IPS-18a (cell line): ENCODE measurements around the gene MYO5B.
"Not testable (repeated sequence)": the region's sequence is repeated elsewhere in the genome, so short reads cannot be mapped to it uniquely, and the experiment has no call there.

Experiments used
- H3K27ac ChIP-seq: one replicate; pipeline ENCODE4 v1.5.1; 2013; ENCODE audit warnings: low read length
- H3K27me3 ChIP-seq: one replicate; pipeline ENCODE4 v1.6.1; 2013; ENCODE audit warnings: mild to moderate bottlenecking, low read length; ENCODE audit not compliant: control insufficient read depth, insufficient read depth
- H3K36me3 ChIP-seq: one replicate; pipeline ENCODE4 v1.6.1; 2013; ENCODE audit warnings: low read depth, low read length; ENCODE audit not compliant: control insufficient read depth
- H3K4me1 ChIP-seq: one replicate; pipeline ENCODE4 v1.6.1; 2013; ENCODE audit warnings: low read depth, low read length; ENCODE audit not compliant: control insufficient read depth
- H3K4me3 ChIP-seq: one replicate; pipeline ENCODE4 v1.5.1; 2013; ENCODE audit warnings: low read length
- H3K9ac ChIP-seq: one replicate; pipeline ENCODE4 v1.6.1; 2013; ENCODE audit warnings: mild to moderate bottlenecking, low read length, moderate library complexity
- H3K9me3 ChIP-seq: one replicate; pipeline ENCODE4 v1.6.1; 2013; ENCODE audit warnings: low read depth, low read length; ENCODE audit not compliant: control insufficient read depth

The MYO5B gene

GRCh38 chr18:49811151-49811938 is 383.6 kb downstream of the MYO5B start:
- peaks cover 8% of the 10 kb centered on the region for H3K9me3 ChIP-seq
- H3K27ac ChIP-seq = no peak overlapping the region
- peak overlapping the region; percentile 19 for H3K4me3 ChIP-seq
- peaks cover 18% of the 10 kb centered on the region for H3K4me1 ChIP-seq
- H3K36me3 ChIP-seq = peaks cover 4% of the 10 kb centered on the region
- H3K9ac ChIP-seq = peak overlapping the region; percentile 13
- no peaks in the 10 kb centered on the region for H3K27me3 ChIP-seq

GRCh38 chr18:49808553-49809191 is 386.3 kb downstream of the MYO5B start:
- H3K36me3 ChIP-seq, H3K9ac ChIP-seq, H3K27me3 ChIP-seq, H3K4me3 ChIP-seq, H3K9me3 ChIP-seq, H3K27ac ChIP-seq: not testable (repeated sequence)
- peaks cover 18% of the 10 kb centered on the region for H3K4me1 ChIP-seq

GRCh38 chr18:49804096-49804495 is 390.9 kb downstream of the MYO5B start:
- H3K36me3 ChIP-seq = peaks cover 5% of the 10 kb centered on the region
- H3K27me3 ChIP-seq = no peaks in the 10 kb centered on the region
- no peaks in the 10 kb centered on the region for H3K4me1 ChIP-seq
- H3K9ac ChIP-seq = no peak overlapping the region
- H3K4me3 ChIP-seq = no peak overlapping the region
- no peak overlapping the region for H3K27ac ChIP-seq
- no peaks in the 10 kb centered on the region for H3K9me3 ChIP-seq

GRCh38 chr18:49802623-49803022 is 392.3 kb downstream of the MYO5B start:
- H3K27ac ChIP-seq = no peak overlapping the region
- H3K4me1 ChIP-seq = peaks cover 10% of the 10 kb centered on the region
- no peaks in the 10 kb centered on the region for H3K27me3 ChIP-seq
- H3K4me3 ChIP-seq = no peak overlapping the region
- H3K36me3 ChIP-seq = peaks cover 8% of the 10 kb centered on the region
- no peak overlapping the region for H3K9ac ChIP-seq
- H3K9me3 ChIP-seq = no peaks in the 10 kb centered on the region

GRCh38 chr18:49800491-49800890 is 394.5 kb downstream of the MYO5B start:
- H3K4me1 ChIP-seq, H3K27me3 ChIP-seq, H3K27ac ChIP-seq, H3K4me3 ChIP-seq, H3K9me3 ChIP-seq, H3K9ac ChIP-seq: not testable (repeated sequence)
- H3K36me3 ChIP-seq = peaks cover 28% of the 10 kb centered on the region

- not testable (repeated sequence) for H3K9me3 ChIP-seq, H3K27ac ChIP-seq, H3K27me3 ChIP-seq, H3K9ac ChIP-seq, H3K4me3 ChIP-seq, H3K4me1 ChIP-seq
- H3K36me3 ChIP-seq = peaks cover 34% of the 10 kb centered on the region
Observed at GRCh38 chr18:49799806-49800205, 395.1 kb downstream of the MYO5B start.

GRCh38 chr18:49798001-49798400 is 396.9 kb downstream of the MYO5B start:
- no peak overlapping the region for H3K27ac ChIP-seq
- H3K4me3 ChIP-seq = no peak overlapping the region
- no peaks in the 10 kb centered on the region for H3K27me3 ChIP-seq
- peaks cover 51% of the 10 kb centered on the region for H3K36me3 ChIP-seq
- H3K9me3 ChIP-seq = no peaks in the 10 kb centered on the region
- peaks cover 10% of the 10 kb centered on the region for H3K4me1 ChIP-seq
- H3K9ac ChIP-seq = no peak overlapping the region

GRCh38 chr18:49795612-49796552 is 399.1 kb downstream of the MYO5B start:
- Histone ChIP-seq H3K4me1 (peaks cover 10% of the 10 kb centered on the region), H3K4me3 (no peak overlapping the region), H3K9ac (no peak overlapping the region), H3K9me3 (no peaks in the 10 kb centered on the region), H3K27me3 (no peaks in the 10 kb centered on the region), H3K27ac (no peak overlapping the region), H3K36me3 (peaks cover 61% of the 10 kb centered on the region)

- H3K4me3 ChIP-seq = no peak overlapping the region
- no peak overlapping the region for H3K9ac ChIP-seq
- H3K9me3 ChIP-seq = no peaks in the 10 kb centered on the region
- no peaks in the 10 kb centered on the region for H3K27me3 ChIP-seq
- peaks cover 10% of the 10 kb centered on the region for H3K4me1 ChIP-seq
- H3K36me3 ChIP-seq = peaks cover 73% of the 10 kb centered on the region
- no peak overlapping the region for H3K27ac ChIP-seq
Observed at GRCh38 chr18:49794743-49795142, 400.2 kb downstream of the MYO5B start.

- not testable (repeated sequence) for H3K9ac ChIP-seq, H3K27me3 ChIP-seq, H3K4me3 ChIP-seq, H3K4me1 ChIP-seq, H3K9me3 ChIP-seq, H3K27ac ChIP-seq
- H3K36me3 ChIP-seq = peaks cover 79% of the 10 kb centered on the region
Observed at GRCh38 chr18:49789560-49790134, 405.3 kb downstream of the MYO5B start.

GRCh38 chr18:49788327-49788898 is 406.5 kb downstream of the MYO5B start:
- H3K36me3 ChIP-seq = peaks cover 81% of the 10 kb centered on the region
- no peaks in the 10 kb centered on the region for H3K4me1 ChIP-seq
- H3K27me3 ChIP-seq = no peaks in the 10 kb centered on the region
- H3K4me3 ChIP-seq = no peak overlapping the region
- no peak overlapping the region for H3K9ac ChIP-seq
- H3K27ac ChIP-seq = no peak overlapping the region
- no peaks in the 10 kb centered on the region for H3K9me3 ChIP-seq
